ENCODE data around the gene CCDC195. TPM values are rescaled to one million over a fixed set of nuclear protein-coding genes. Genes with fewer than 3 reads are reported as not detected.
A peak's percentile ranks its signal among the peaks of the same experiment; 100 is the strongest.

Gene CCDC195
- not detected for polyA plus RNA-seq (2012; ENCODE audit: insufficient read depth, insufficient read length)

DNA sequence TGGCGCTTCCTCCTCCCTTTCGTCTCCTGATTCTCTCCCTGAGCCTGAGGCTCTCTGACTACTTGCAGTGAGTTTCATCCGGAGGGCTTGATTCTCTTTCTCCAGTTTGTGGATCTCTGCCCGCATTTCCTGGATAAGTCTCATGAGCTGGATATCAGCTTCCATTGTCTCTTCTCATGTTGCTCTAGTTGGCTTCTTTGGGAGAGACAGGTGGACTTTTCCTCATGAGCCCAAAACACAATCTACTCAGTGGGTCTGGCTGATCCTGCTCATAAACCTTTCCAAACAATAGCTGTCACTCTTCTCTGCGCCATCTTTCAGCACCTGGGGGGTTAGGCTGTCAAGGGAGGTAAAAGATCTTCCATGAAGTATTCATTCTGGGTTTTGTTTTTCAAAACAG, at the start of gene CCDC195:
Gene CCDC195, minus strand, starts transcription at position 165 of the 400 bp plus-strand sequence. Its CDS starts 0 bp downstream, at position 165.
- no peak for DNase-seq (ENCODE audit: low read depth, low spot score)
- no peak within 1 kb of the TSS for H3K4me3 ChIP-seq (ENCODE audit: low read length)

DNA sequence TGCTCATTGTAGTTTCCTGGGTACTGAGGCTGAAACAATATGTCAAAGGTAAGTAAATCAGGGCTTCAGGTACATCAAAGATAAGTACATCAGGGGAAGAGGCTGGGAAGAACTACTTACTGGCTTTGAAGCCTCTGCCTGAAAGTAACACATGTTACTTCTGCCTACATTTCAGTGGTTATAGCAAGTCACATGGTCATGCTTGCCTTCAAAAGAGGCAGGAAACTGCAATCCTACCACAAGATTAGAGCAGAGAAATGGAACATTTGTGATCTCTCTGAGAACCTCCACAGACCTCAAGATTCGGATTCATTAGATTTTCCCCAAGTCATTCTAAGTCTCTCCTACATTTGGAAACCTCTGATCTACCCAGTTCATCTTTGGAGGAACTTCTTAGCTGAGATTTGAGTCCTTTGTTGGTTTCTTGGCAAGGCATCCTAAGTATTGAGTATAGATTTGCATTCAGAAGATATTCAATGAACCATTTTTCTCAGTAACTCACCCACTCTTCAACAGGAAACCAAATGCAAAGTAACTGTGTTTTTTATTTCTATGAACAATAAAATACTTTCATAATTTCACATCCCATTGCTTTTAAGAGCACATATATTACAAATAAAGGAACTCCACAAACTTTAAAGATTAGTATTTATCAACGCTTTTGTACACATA, 48.5 kb upstream of the CCDC195 start:
- no peak overlapping the region for H3K4me3 ChIP-seq (ENCODE audit: low read length)

DNA sequence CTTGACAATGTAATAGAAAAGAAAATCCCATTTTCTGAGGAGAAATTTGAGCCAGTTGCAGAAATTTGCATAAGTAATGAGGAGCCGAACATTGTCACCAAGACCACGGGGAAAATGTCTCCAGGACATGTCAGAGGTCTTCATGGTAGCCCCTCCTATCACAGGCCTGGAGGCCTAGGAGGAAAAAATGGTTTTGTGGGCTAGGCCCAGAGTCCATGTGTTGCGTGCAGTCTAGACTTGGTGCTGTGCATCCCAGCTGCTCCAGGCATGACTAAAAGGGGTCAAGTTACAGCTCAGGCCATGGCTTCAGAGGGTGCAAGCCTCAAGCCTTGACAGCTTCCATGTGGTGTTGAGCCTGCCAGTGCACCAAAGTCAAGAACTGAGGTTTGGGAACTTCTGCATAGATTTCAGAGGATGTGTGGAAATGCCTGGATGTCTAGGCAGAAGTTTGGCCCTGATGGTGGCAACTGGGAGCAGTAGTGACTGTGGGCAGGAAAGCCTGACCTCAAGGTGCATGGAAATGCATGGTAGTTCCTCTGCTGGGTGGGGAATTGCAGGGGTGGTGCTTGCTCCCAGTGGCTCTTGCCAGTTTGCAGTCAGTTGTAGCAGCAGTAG, 41.9 kb upstream of the CCDC195 start:
- no peak overlapping the region for H3K4me3 ChIP-seq (ENCODE audit: low read length)
- DNase-seq (ENCODE audit: low read depth, low spot score) = no peak

More for the DNA sequence above, 48.5 kb upstream of the CCDC195 start:
- peak; percentile 82 for DNase-seq (ENCODE audit: low read depth, low spot score)

GRCh38 chr2:224753743-224754540, 37.8 kb upstream of the CCDC195 start:
- no peak for DNase-seq (ENCODE audit: low read depth, low spot score)
- no peak overlapping the region for H3K4me3 ChIP-seq (ENCODE audit: low read length)

GRCh38 chr2:224751996-224752698, 36.0 kb upstream of the CCDC195 start:
- no peak overlapping the region for H3K4me3 ChIP-seq (ENCODE audit: low read length)
- DNase-seq (ENCODE audit: low read depth, low spot score) = no peak

DNA sequence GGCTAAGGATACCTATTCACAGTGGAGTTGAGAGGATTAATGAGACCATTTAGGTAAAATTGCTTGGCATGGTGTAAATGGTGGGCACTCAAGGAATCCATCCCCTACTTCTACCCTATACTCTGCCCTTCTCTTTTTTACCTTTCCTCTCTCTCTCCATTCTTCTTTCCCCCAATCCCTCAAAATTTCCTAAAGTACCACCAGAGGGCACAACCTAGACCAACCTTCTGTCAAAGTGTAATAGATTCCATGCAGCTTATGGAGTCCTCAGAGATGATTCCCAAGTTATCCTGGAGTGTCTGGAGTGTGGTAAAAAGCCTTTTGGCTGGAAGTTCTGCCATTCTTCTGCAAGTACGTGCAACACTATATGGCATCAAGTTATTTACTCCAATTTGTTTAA, 33.0 kb upstream of the CCDC195 start:
- DNase-seq (ENCODE audit: low read depth, low spot score) = no peak
- H3K4me3 ChIP-seq (ENCODE audit: low read length) = no peak overlapping the region

DNA sequence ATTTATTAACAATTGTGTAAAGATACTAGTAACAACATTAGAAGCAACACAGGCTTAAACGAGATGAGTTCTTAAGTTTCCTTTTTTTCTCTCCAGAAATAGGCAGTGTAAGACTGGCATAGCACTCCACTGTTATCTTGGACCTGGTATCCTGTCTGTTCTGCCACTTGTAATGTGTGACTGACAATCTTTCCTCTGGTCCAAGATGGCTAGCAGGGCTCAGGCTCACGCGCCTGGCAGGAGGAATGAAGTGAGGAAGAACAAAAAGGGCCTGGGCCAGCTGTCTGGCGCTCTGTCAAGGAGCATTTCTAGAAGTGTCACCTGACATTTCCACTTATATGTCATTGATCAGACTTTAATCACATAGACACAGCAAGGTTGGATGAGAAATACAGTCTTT, 31.6 kb upstream of the CCDC195 start:
- no peak overlapping the region for H3K4me3 ChIP-seq (ENCODE audit: low read length)
- no peak for DNase-seq (ENCODE audit: low read depth, low spot score)

- no peak overlapping the region for H3K4me3 ChIP-seq (ENCODE audit: low read length)
- DNase-seq (ENCODE audit: low read depth, low spot score) = no peak
These were observed 20.1 kb upstream of the CCDC195 start for GRCh38 chr2:224736227-224736626.

GRCh38 chr2:224734949-224735348, 18.8 kb upstream of the CCDC195 start:
- no peak for DNase-seq (ENCODE audit: low read depth, low spot score)

DNA sequence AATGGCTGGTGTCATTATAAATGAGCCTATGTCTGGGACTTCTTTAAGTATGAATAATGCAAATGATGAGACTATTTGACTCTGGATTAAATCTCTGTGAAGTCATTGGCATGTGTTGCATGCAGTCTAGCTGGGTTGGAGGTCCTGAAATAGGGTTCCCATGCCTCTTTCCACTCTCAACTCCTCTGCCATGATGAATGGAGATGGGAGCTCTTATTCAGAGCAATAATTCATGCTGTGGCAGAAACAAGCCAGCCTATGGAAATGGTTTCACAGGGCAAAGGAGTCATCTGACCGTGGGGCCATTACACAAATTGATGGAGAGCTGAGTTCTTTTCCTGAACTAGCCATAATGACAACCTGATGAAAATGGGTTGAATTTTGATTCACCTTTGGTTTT, 15.5 kb upstream of the CCDC195 start:
- no peak for DNase-seq (ENCODE audit: low read depth, low spot score)
- no peak overlapping the region for H3K4me3 ChIP-seq (ENCODE audit: low read length)

More at GRCh38 chr2:224734949-224735348, 18.8 kb upstream of the CCDC195 start:
- no peak overlapping the region for H3K4me3 ChIP-seq (ENCODE audit: low read length)

DNA sequence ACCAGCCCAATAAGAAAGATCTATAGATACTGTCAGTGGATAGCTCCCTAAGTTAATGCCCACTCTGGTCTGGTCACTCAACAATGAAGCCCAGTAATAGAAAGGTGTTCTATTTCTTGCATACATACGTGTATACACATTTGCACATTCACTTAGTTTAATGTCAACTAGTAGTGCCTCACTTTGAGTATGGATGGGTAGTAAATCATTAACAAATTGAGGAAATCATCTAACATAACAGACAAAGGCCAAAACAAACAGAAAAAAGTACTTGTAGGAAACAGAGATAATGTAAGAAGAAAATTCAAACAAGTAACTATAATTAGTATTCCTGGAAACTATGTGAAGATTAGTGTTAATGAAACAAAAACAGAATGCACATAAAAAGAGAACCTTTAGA, 13.3 kb upstream of the CCDC195 start:
- no peak overlapping the region for H3K4me3 ChIP-seq (ENCODE audit: low read length)
- no peak for DNase-seq (ENCODE audit: low read depth, low spot score)

GRCh38 chr2:224724331-224724730, 8.2 kb upstream of the CCDC195 start:
- DNase-seq (ENCODE audit: low read depth, low spot score) = no peak

GRCh38 chr2:224723586-224724217, 7.5 kb upstream of the CCDC195 start:
- H3K4me3 ChIP-seq (ENCODE audit: low read length) = no peak overlapping the region
- no peak for DNase-seq (ENCODE audit: low read depth, low spot score)

More at GRCh38 chr2:224724331-224724730, 8.2 kb upstream of the CCDC195 start:
- no peak overlapping the region for H3K4me3 ChIP-seq (ENCODE audit: low read length)

- H3K4me3 ChIP-seq (ENCODE audit: low read length) = no peak overlapping the region
These were observed 6.6 kb upstream of the CCDC195 start for GRCh38 chr2:224722770-224723169.

GRCh38 chr2:224722250-224722649, 6.1 kb upstream of the CCDC195 start:
- no peak for DNase-seq (ENCODE audit: low read depth, low spot score)
- no peak overlapping the region for H3K4me3 ChIP-seq (ENCODE audit: low read length)

More at GRCh38 chr2:224722770-224723169, 6.6 kb upstream of the CCDC195 start:
- DNase-seq (ENCODE audit: low read depth, low spot score) = no peak

- no peak overlapping the region for H3K4me3 ChIP-seq (ENCODE audit: low read length)
- no peak for DNase-seq (ENCODE audit: low read depth, low spot score)
These were observed 756 bp upstream of the CCDC195 start for GRCh38 chr2:224716921-224717320.

DNA sequence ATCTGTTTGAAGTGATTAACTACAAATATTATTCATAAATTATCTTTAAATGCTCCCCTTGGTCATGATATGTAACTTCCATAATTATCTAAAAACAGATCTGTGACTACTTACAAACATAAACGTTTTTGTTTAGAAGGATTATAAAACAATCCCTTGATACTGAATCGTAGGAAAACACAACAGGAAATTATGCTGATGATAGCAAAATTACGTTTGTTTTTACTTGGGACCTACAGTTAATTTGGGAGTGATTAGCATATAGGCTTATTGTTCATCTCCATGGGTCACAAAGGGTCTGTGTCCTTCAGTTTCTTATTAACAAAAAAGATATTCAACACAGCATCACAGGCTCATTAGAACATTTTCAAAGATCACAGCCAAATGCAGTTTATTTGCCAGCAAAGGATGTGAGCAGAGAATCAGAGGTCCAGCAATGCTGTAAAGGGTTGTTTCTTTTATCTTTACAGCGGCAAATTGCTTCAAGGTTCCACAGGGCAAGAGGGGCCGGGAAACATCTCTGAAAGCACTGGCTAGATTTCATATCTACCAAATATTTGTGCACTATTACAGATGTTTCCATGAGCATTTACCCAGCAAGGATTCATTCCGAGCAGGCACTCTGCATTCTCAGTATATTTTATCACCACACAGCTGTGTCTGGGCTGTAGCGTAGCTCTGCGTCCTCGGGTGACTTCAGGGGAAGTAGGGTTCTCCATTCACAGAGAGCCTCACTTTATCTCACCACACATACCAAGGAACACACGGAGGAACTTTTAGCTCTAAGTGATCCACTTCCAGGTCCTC, 4.1 kb downstream of the CCDC195 start:
- DNase-seq (ENCODE audit: low read depth, low spot score) = no peak
- no peak overlapping the region for H3K4me3 ChIP-seq (ENCODE audit: low read length)

DNA sequence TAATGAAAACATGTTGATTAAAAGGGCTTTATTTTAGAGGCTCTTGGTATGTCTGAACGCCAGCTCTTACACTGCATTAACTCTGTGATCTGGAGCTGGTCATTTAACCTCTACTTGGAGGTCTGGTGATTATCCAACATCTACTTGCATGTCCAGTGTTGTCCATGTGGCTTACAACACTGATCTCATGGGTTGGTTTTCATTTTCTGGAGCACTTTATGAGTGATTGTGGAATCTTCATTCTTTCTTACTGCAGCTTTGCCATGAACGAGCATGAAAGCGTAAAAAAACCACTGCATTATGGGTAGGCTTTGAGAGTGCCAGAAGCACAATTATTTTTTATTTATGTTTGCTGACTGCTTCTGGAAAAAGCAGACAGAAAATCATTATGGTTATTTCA, 4.8 kb downstream of the CCDC195 start:
- DNase-seq (ENCODE audit: low read depth, low spot score) = no peak
- H3K4me3 ChIP-seq (ENCODE audit: low read length) = no peak overlapping the region
